GM18858 (cell line): ENCODE data around the gene SMYD3.

ENCODE experiments used
- ATAC-seq: cut with Tn5 transposase; IDR thresholded peaks from one replicate; pipeline ENCODE4 v1.9.1; 2021; ENCODE audit not compliant: unreplicated experiment

The SMYD3 gene

DNA sequence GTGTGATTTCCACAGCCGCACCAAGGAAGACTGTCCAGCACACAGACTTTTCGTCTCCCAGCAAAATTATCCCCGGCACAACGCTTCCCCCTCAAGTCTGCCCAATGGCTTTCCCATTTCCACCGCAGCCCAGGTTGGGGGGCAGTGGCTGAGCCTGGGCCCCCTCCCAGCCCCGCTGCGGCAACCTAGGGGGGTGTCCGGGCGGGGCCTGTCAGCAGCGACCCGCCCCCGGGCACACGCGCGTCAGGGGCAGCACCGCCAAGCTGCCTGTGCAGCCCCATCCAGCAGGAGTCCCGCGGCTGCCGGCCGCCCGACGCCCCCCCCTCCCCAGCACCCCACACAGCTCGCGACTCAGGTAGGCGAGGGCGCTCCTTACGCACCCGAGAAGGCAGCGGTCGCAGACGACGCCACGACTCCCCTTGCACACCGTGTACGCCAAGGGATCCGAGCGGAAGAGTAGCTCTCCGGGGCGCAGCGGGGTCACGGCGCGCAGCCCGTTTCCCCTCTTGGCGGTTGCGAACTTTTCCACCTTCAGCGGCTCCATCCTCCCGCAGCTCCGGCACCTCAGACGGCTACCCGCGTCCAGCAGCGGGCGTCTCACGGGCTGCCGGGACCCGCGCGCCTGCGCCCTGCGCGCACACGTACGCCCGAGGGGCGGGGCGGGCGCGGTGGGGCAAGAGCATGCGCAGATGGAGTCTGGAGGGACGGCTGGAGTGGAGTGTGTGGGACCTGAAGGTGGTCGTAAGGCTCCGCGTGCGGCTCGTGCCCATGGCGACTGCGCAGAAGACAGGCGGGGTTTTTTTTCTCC, at the start of gene SMYD3:
Gene SMYD3, minus strand, starts transcription at position 606 of the 808 bp plus-strand sequence.
- ATAC-seq = peak; percentile 84

DNA sequence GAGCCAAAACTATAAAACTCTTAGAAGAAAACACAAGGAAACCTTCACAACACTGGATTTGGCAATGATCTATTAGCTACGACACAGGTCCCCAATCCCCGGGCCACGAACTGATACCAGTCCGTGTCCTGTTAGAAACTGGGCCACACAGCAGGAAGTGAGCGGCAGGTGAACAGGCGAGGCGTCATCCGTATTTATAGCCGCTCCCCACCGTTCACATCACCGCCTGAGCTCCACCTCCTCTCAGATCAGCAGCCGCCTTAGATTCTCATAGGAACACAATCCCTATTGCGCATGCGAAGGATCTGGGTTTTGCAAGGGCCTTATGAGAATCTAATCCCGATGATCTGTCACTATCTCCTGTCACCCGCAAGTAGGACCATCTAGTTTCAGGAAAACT, 47.1 kb upstream of the SMYD3 start:
- no peak for ATAC-seq

DNA sequence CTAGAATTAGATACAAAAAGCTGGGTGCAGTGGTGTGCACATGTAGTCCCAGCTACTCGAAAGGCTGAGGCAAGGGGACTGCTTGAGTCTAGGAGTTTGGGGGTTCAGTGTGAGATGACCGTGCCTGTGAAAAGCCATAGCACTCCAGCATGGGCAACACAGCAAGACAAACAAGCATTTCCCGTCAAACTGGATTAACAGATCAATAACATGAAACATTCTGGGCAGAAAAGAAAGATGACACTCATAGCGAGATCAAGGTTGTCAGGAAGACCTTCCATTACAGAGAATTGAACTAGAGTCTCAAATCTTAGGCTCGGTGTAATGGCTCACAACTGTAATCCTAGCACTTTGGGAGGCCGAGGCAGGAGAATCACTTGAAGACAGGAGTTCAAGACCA, 45.0 kb upstream of the SMYD3 start:
- no peak for ATAC-seq

DNA sequence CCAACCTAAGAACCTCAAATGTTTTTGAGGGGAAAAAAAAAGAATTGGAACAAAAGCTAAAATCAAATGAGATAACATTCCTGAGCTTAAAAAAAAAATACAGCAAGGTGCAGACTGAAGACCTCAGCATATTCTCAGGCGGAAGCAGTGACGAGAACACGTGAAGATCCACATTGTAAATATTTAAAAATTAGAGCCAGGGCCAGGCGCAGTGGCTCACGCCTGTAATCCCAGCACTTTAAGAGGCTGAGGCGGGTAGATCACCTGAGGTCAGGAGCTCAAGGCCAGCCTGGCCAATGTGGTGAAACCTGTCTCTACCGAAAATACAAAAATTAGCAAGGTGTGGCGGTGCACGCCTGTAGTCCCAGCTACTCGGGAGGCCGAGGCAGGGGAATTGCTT, 43.3 kb upstream of the SMYD3 start:
- ATAC-seq = no peak

DNA sequence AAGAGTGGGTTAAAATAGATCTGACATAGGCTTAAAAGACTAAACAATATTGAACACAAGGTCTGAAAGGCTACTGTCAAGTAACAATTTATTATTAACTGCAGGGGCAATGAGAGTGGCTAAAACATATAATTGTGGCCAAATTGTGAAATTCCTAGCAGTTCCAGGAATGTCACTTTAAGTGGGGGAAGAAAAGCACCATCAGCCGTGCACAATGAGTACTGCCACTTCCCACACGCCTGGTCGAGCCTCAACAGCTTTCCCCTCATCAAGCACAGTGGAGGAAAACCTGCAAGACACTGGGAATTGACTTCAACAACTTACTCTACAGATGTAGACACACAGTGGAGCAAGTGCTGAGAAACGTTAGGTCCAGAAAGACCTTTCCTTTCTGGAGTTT, 42.6 kb upstream of the SMYD3 start:
- no peak for ATAC-seq

DNA sequence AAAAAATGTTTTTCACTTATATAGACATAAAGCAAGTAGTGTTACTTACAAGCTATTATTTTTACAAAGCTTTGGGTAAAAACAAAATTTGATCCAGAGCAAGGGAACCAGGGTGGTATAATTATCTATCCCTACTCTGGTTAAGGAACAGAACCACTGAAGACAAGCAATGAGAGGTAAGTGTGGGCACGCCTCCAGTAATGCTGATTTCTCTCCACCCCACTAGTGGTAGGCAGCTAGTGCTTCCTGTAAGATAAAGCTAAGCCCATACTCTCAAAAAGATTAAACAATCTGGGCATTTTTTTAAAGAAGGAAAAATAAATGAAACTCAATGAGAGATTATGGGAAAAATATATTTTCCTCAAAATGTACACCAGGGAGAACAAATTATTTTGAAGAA, 36.9 kb upstream of the SMYD3 start:
- no peak for ATAC-seq

DNA sequence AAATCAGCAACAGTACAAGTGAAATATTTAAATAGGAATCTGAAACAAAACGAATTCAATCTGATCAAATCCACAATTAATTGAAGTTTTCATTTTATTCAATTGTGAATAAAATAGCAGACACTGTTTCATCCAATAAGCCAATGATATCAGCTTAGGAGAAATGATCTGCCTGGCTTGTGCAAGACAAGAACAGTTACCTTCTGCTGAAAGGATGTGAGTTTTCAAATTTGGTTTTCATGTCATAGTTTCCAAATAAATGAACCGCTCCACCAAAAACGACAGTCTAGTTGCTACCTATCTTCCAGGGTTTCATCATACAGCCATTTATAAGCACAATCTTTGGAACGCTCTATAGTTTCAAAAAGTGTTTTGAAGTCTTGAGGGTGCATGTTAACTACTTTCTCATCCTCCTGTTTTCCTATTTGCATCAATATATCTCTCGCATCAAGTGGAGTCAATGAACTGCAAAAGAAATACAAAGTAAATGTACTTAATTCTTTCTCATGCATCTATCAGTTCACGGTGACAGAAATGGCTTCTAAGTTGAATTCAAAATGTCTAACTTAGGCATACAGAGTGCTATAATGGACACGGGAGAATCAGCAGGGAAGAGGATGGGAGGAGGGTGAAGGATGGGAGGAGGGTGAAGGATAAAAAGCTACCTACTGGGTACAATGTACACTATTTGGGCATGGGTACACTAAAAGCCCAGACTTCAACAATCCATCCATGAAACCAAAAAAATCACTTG, 33.8 kb upstream of the SMYD3 start:
- ATAC-seq = no peak

DNA sequence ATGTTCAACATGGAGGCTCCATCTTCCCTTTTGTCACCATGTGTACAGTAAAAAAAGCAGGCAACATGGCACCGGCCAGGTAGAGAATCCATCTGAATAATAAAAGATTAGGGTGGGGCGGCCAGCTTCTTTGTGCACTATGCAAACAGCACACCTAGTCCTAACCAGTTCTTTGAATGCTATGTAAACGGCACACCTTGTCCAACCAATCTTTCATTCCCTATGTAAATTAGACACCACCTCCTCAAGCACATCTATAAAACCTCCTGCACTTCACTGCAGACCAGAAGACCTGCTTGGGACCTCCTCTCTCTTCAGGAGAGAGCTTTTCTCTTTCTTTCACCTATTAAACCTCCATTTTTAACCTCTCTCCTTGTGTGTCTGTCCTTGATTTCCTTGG, 30.8 kb upstream of the SMYD3 start:
- ATAC-seq = no peak

DNA sequence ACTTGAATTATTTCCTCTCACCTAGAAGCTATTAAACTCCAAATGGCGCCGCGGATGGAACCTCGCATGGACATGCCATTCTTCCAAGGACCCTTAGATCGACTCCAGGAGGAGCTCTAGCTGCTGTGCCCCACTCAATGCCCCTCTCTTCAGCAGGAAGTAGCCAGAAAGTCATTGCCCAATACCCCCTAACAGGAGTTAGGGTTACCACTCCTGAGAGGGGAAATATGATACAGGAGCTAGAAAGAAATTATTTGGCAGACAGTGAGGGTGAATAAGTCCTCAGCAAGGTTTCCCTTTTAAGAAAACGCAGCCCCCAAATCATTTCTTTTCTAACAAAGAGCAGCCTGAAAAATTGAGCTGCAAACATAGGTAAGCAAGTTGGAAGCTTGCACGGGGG, 30.4 kb upstream of the SMYD3 start:
- no peak for ATAC-seq

DNA sequence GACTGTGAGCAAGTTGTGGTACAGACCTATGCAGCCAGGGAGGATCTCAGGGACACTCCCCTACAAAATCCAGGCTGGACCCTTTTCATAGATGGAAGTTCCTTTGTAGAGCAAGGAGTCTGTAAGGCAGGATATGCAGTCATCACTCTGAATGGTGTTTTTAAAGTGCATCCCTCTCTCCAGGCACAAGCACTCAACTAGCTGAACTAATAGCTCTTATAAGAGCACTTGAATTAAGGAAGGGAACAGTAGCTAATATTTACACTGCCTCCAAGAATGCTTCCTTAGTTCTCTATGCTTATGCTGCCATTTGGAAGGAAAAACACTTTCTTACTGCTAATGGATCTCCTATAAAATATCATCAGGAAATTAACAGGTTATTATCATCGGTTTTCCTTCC, 27.0 kb upstream of the SMYD3 start:
- no peak for ATAC-seq

DNA sequence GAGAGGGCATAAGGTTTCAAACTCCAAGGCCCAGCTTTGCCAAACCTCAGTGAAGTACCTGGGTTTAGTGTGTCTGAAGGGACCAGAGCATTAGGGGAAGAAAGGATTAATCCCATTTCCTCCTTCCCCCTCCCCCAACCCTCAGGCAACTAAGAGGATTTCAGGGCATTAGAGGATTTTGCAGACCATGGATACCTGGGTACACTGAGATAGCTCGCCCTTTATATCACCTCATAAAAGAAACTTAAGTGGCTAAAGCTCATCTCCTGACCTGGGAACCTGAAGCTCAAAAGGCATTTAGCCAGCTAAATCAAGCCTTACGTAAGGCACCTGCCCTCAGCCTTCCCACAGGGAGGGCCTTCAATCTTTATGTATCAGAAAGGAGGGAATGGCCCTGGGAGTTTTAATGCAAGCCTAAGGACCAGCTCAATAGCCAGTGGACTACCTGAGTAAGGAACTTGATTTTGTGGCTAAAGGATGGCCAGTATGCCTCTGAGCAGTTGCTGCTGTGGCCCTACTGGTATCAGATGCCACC, 26.4 kb upstream of the SMYD3 start:
- no peak for ATAC-seq

DNA sequence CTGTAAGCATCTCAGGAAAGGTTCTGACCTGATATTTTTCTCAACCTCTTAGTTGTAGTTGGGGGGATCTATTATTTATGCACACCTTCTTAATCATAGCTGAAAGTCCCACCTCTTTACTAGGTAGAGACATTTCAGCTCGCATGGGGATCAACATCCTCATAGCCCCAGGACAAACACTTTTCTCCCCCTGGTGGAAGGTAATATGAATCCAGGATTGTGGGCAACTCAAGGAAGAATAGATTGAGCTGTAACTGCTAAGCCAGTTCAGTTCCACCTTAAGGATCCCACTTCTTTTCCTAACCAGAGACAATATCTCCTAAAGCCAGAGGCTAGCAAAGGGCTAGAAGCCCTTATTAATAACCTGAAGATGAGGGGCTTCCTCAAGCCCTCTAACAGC, 25.4 kb upstream of the SMYD3 start:
- ATAC-seq = no peak

DNA sequence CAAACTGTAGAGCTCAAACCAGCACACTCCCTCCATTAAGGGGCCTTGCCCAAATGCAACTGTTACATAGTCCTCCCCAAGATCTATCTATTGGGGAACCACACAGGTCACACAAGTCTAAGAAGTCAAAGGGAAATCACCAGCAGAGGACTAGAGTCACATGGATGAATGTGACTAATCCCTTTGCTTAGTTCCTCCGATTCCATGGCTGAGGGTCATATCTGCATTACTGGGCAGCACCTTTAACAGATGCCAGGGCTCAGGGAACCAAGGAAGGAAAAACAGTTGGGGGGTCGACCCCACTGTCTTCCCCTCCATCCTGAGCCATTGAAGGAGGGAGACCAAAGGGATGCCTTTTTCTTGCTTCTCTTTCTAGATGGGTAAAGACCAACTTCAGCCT, 23.4 kb upstream of the SMYD3 start:
- ATAC-seq = no peak

DNA sequence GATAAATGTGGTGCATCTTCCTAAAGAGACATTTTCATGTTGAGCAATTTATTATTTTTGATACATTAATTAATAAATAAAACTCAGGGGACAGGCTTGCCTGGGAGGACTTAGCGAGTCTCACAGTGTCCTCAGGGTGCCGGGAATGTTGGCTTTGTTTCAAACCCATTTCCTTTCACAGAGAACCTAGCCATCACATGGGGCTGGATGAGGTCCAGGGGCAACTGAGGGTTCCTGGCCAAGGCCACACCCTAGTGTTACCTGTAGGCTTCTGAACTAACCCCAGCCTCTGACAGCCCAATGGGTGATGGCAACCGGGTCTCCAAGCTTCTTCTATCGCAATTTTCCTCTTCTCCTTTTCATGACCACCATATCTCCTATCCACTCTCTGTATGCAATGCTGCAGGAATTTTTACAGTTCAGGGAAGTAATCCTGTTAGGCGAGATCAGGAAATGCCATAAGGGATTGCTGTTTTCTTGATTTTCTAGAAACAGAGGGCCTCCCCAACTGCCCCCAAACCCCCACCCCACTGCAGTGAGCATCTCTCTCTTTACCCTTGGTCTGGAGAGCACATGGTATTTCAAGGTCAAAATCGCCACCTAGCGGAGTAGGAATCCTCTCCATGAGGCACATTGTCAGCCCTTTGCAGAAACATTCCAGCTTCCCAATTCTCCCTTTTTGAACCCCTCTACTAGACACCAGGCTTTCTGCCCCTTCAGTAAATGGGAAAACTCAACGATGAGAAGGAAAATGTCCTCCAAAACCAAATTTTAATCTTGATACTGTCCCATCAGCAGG, 22.1 kb upstream of the SMYD3 start:
- no peak for ATAC-seq

DNA sequence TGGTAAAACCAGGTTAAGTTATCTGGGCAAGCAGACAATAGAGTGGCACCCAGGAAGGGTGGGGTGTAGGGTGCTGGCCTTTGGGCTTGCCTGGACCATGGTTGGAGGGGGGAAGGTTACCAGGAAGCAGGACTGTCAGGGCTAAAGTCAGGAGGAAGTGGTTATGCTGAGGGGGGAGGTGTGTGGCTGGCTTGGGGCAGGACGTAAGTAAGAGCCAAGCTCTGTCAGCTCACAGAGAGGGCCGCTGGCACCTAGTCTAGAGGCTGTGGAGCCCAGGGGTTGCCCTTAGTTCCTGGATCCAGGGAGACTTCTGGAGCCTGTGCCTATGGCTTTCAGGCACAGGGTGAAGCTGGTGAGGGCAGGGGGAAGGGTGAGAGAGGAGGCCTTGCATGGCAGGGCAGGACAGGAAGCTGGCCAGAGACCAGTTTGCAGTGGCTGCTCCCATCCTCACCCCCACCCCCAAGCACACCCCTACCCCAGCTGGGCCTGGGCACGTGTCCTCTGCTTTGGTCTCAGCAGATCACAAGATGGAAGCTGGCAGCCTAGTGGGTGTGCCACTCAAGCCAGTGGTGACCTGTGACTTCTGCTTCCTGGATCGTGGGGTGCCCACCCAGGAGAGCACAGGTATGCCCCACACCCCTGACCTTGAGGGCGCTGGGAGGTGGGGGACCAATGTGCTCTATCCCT, 20.5 kb upstream of the SMYD3 start:
- peak; percentile 44 for ATAC-seq

DNA sequence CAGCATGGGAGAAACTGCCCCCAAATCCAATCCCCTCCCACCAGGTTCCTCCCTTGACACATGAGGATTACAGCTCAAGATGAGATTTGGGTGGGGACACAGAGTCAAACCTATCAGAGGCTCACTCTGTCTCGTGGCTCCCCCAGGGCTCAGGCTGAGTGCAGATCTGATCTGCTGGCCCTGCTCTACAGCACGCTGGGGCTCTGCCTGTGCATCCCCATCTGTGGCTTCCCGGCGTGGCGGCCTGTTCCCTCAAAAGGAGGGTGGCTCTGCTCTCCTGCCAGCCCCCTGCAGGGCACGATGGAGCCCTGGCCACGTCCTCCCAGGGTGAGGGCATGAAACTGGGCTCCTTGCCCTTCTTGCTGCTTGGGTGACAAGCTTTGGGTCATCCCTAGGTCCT, 19.8 kb upstream of the SMYD3 start:
- ATAC-seq = no peak

DNA sequence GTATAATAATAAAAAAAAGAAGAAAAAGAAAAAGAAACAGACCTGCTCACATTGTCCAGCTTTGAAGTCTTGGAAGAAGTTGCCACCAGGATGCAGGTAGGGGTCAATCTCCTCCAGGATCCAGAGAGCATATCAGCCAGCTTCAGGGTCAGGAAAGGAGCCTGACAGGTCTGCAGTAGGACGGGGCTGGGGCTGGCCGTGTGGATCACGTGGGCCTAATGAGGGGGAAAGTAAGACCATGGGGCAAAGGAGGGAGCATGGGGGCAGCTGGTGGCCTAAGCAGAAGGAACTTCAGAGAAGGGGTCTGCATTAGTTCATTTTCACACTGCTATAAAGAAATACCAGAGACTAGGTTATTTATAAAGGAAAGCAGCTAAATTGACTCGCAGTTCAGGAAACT, 19.3 kb upstream of the SMYD3 start:
- no peak for ATAC-seq

DNA sequence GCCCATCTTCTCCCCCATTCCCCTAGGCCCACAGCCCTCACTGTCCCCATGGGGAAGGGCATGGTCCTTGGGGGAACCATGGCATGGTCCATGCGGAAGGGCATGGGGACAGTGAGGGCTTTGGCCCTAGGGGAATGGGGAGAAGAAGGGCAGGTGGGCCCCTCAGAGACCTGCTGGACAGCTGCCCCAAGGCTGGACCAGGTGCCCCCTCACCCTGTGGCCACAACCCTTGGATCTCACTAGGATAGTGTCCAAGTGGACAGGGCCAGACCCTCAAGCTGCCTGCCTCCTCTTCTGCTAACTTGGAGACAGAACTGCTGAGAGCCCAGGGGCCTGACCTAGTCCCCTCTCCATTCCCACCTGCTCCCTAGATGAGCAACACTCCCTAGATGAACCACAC, 12.4 kb upstream of the SMYD3 start:
- ATAC-seq = no peak

DNA sequence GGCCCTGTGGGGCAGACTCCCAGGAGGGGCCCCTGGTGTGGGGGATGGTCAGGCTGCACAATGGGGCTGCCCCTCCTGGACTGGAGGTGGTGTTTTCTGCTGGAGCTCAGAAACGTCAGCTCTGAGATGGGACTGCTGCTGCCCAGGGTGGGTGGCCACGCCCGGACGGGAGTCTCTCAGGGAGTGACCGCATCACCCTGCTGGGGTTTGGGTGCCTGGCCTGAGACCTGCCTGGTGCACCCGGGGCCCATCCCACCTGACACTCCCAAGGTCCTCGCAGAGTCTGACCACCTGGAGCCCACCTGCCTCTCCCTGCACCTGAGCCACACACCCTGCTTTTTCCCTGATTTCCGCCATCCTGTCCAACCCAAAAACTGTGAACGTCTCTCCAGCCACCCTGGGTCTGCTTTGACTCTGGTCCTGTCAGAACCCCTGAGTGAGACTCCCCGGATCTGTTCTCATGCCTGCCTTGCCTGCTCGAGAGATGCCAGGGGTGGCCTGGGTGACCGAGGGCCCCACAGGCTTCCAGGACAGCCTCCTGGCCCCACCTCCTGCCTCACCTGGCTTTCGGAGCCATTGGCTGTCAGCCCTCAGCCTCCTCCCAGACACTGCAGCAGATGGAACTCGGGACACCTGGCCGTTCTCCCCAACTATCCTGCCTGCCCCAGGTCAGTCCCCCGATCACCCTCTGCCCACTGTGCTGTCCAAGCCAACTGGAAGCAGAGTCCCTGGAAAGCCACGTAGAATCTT, 11.6 kb upstream of the SMYD3 start:
- ATAC-seq = no peak

DNA sequence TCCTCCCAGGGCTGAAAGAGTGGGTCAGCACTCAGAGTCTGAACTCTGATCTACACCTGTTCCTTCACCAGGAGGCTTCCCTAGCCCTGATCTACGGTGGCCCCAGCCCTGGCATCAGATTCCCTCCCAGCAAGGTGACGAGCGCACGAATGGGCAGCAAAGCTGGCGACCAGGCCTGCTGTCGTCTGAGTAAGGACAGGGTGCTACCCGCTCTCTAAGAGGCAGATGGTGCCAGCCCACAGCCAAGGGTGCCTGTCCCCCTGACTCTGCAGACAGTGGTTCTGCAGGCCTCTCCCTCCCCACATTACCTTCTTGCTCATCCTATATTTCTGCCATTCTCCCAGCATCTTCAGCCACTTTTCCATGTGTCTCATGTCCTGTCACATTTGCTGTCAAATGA, 10.3 kb upstream of the SMYD3 start:
- no peak for ATAC-seq
